Endothelial cell of umbilical vein (primary cell): Measurements from ENCODE around the gene ATP6V0E2. TPM values are rescaled to one million over a fixed set of nuclear protein-coding genes. Genes with fewer than 3 reads are reported as not detected.
A peak's percentile ranks its signal among the peaks of the same experiment; 100 is the strongest.

Source experiments
- BruUV-seq: library from RNA; stranded (reverse); fragments of 400-500 nt; replicated peaks from 2 replicates; lab custom pipeline; 2021; lab: Mats Ljungman, UMichigan
- CTCF ChIA-PET: fragments of 300-600, 350-600 bp; sonication (Branson Sonifier 250); formaldehyde crosslinking; loops from one replicate; lab custom pipeline; 2021; ENCODE audit warnings: antibody characterized with exemption, inconsistent platforms; lab: Charles Lee
- POLR2A ChIA-PET: fragments of 300-600, 350-600 bp; sonication (Branson Sonifier 250); formaldehyde crosslinking; loops from one replicate; lab custom pipeline; 2021; ENCODE audit warnings: antibody characterized with exemption, inconsistent platforms; lab: Charles Lee
- DNase-seq: peaks from one replicate; pipeline ENCODE4 v3.0.0-alpha.2; 2011; ENCODE audit warnings: low read depth, low spot score
- FAIRE-seq: peaks from 2 replicates; lab custom pipeline; 2011; peaks lifted over from hg19 to GRCh38; lab: Jason Lieb, UNC
- H2AFZ ChIP-seq: 2 replicates; pipeline ENCODE4 v1.6.0; 2012; ENCODE audit warnings: low read depth, low read length, control low read depth, inconsistent platforms
- H3K27ac ChIP-seq: 2 replicates; pipeline ENCODE4 v1.5.1; 2011; ENCODE audit warnings: low read depth, mild to moderate bottlenecking, control low read depth, low read length, moderate library complexity; ENCODE audit not compliant: insufficient read depth
- H3K27me3 ChIP-seq, 2 experiments: 2 replicates each; pipeline versions ENCODE4 v1.6.0 to v1.6.1; 2011; ENCODE audit warnings: low read length in 2 of 2, mixed read lengths in 1 of 2; ENCODE audit not compliant: control insufficient read depth in 2 of 2, insufficient read depth in 2 of 2
- H3K36me3 ChIP-seq, 2 experiments: 2 replicates in 1 of 2; 3 replicates in 1 of 2; pipeline ENCODE4 v1.5.1; 2011; ENCODE audit warnings: low read length in 2 of 2, mild to moderate bottlenecking in 1 of 2, moderate library complexity in 1 of 2; ENCODE audit not compliant: control insufficient read depth in 2 of 2, insufficient read depth in 2 of 2; ENCODE audit errors: extremely low read depth in 1 of 2
- H3K4me1 ChIP-seq: 3 replicates; pipeline ENCODE4 v1.5.1; 2011; ENCODE audit warnings: mild to moderate bottlenecking, low read length; ENCODE audit not compliant: control insufficient read depth, insufficient read depth; ENCODE audit errors: extremely low read depth
- H3K4me2 ChIP-seq: 2 replicates; pipeline ENCODE4 v1.6.1; 2011; ENCODE audit warnings: low read length, control low read depth, mixed read lengths; ENCODE audit not compliant: insufficient read depth
- H3K4me3 ChIP-seq, 3 experiments: fragments of 200-600 bp in 1 of 3; sonication (generic), shearing (Covaris generic) in 1 of 3; replicated peaks in 1 of 3; 2 replicates each; pipeline ENCODE4 v1.5.1; 2011 to 2016; ENCODE audit warnings: control low read depth in 3 of 3, low read length in 3 of 3, mild to moderate bottlenecking in 2 of 3, inconsistent platforms in 1 of 3, low read depth in 1 of 3, moderate library complexity in 1 of 3; ENCODE audit not compliant: insufficient read depth in 1 of 3
- H3K79me2 ChIP-seq: 2 replicates; pipeline ENCODE4 v1.6.0; 2012; ENCODE audit warnings: low read length, inconsistent platforms; ENCODE audit not compliant: control insufficient read depth, insufficient read depth
- H3K9ac ChIP-seq: replicated peaks from 2 replicates; pipeline ENCODE3; 2011; ENCODE audit warnings: low read length, control low read depth; ENCODE audit not compliant: insufficient read depth; ENCODE audit errors: extremely low read depth
- H3K9me1 ChIP-seq: replicated peaks from 3 replicates; pipeline ENCODE4 v1.6.0; 2011; ENCODE audit warnings: mild to moderate bottlenecking, low read length; ENCODE audit not compliant: control insufficient read depth, insufficient read depth; ENCODE audit errors: extremely low read depth
- H3K9me3 ChIP-seq: replicated peaks from 2 replicates; pipeline ENCODE4 v1.5.1; 2012; ENCODE audit warnings: low read length, inconsistent platforms; ENCODE audit not compliant: control insufficient read depth, insufficient read depth
- H4K20me1 ChIP-seq: replicated peaks from 2 replicates; pipeline ENCODE3; 2011; ENCODE audit warnings: mild to moderate bottlenecking, low read length; ENCODE audit not compliant: control insufficient read depth, insufficient read depth; ENCODE audit errors: extremely low read depth
- CTCF ChIP-seq, 2 donors: IDR thresholded peaks; 1 replicate in 1 of 2; 2 replicates in 1 of 2; pipeline ENCODE4 v1.5.1; 2011; ENCODE audit warnings: low read length in 2 of 2, mild to moderate bottlenecking in 2 of 2, moderate library complexity in 2 of 2, control low read depth in 1 of 2, inconsistent platforms in 1 of 2, low read depth in 1 of 2; ENCODE audit not compliant: insufficient read depth in 1 of 2; ENCODE audit errors: extremely low read depth in 1 of 2
- GATA2 ChIP-seq: IDR thresholded peaks from 2 replicates; pipeline ENCODE4 v1.7.0; 2011; ENCODE audit warnings: low read depth, mild to moderate bottlenecking, moderate library complexity, mixed read lengths, low read length; ENCODE audit not compliant: insufficient read length, insufficient read depth
- MAX ChIP-seq: IDR thresholded peaks from 2 replicates; pipeline ENCODE4 v1.6.1; 2011; ENCODE audit not compliant: insufficient read depth, insufficient read length
- MYC ChIP-seq: IDR thresholded peaks from one replicate; pipeline ENCODE4 v1.6.1; 2011; ENCODE audit warnings: mild to moderate bottlenecking, low read depth, low read length
- POLR2AphosphoS5 ChIP-seq: IDR thresholded peaks from 2 replicates; pipeline ENCODE4 v1.6.1; 2012; ENCODE audit warnings: low read depth, mild to moderate bottlenecking, control low read depth, low read length, moderate library complexity; ENCODE audit not compliant: insufficient read depth
- dilution Hi-C: fragments of 300-500 bp; cut with MboI; formaldehyde crosslinking; loops from one replicate; pipeline ENCODE4 v1.15.0; 2019; ENCODE audit warnings: low sequenced_read_pairs; ENCODE audit not compliant: extremely low pct_ligation_motif_present
- intact Hi-C: fragments of 100-400 bp; cut with micrococcal nuclease; formaldehyde crosslinking; loops from one replicate; pipeline ENCODE4 v1.10.0; 2022
- polyA plus RNA-seq, 4 experiments: library from polyadenylated mRNA; depleted of rRNA in 3 of 4; stranded (reverse) in 3 of 4; unstranded in 1 of 4; fragments of >200 nt; gene quantifications; 2 replicates each; pipeline versions ENCODE4 v1.2.1 to v1.2.3, GENCODE V29; 2011 to 2012; ENCODE audit warnings: missing spikeins in 1 of 4
- total RNA-seq: library from RNA; stranded (reverse); gene quantifications from 2 replicates; pipeline ENCODE4 v1.2.3, GENCODE V29; 2021

Gene ATP6V0E2
- total and polyA plus RNA-seq, 2 donors (not counting 3 experiments of a cell fraction or from before 2014, with no cell fraction given), result 27.8 to 36.8 TPM

- dilution Hi-C loops, result no loop called here
- FAIRE-seq, result peak; percentile 75
- Histone ChIP-seq H3K9me3 (no peaks in the 10 kb centered on the region), H3K4me3 (peak overlapping the region; percentile 2 to 83 (median 48)), H4K20me1 (no peaks in the 10 kb centered on the region), H3K4me1 (no peaks in the 10 kb centered on the region), H3K36me3 (no peaks in the 10 kb centered on the region), H3K27ac (no peak overlapping the region), H2AFZ (peak overlapping the region; percentile 11), H3K4me2 (peak overlapping the region; percentile 63), H3K79me2 (no peaks in the 10 kb centered on the region), H3K9ac (peak overlapping the region; percentile 42), H3K9me1 (no peaks in the 10 kb centered on the region), H3K27me3 (no peaks in the 10 kb centered on the region)
- DNase-seq, result peak; percentile 44
- POLR2A ChIA-PET, result interaction anchor here (1.5 kb wide), 1 partner anchor 33 kb away, joined by 3 read pairs; no protein-coding TSS in a partner anchor
- intact Hi-C loops, result loop anchor here (1.0 to 2.0 kb wide), 4 partner anchors 18 to 124 kb away; partner anchors contain the start of gene ATP6V0E2
- TF ChIP-seq GATA2 (no peak), POLR2AphosphoS5 (no peak), MYC (no peak), MAX (no peak), CTCF (IDR thresholded peaks at IDR 0.05; ENCODE audit: extremely low read depth in 1 of 2, insufficient read depth in 1 of 2, low read depth in 1 of 2, low read length in 2 of 2) (no peak)
- TSS peak; percentile 51 for BruUV-seq
- CTCF ChIA-PET, result interaction anchor here (1.0 to 1.7 kb wide), 2 partner anchors 11 to 97 kb away, joined by 3 to 9 read pairs; no protein-coding TSS in a partner anchor
These were observed 34.8 kb upstream of the ATP6V0E2 start for GRCh38 chr7:149838992-149839408.
